NCI-H82 treated with DMSO at 0.1 percent for 48 hours (cell line): Measurements from ENCODE around the gene AAMP.

ENCODE experiments used
- DNase-seq: peaks from one replicate; lab custom pipeline; 2025; ENCODE audit not compliant: unreplicated experiment; lab: John Stamatoyannopoulos, UW

AAMP gene

DNA sequence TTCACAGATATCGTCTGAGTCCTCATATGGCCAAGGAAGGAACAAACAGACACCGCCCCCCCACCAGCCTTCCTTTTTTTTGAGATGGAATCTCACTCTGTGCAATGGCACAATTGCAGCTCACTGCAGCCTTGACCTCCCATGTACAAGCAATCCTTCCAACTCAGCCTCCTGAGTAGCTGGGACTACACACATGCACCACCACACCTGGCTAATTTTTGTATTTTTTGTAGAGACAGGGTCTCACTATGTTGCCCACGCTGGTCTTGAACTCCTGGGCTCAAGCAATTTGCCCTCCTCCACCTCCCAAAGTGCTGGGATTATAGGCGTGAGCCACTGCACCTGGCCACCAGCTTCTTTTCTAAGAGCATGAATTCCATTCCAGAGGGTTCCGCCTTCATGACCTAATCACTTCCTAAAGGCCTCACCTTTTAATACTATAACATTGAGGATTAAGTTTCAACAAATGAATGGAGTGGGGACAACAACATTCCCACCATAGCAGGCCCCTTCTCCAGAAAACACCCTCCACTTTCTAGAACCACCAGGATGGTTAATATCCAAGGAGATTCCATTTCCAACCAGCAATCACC is 24.6 kb upstream of the AAMP start:
- peak; percentile 16 for DNase-seq

DNA sequence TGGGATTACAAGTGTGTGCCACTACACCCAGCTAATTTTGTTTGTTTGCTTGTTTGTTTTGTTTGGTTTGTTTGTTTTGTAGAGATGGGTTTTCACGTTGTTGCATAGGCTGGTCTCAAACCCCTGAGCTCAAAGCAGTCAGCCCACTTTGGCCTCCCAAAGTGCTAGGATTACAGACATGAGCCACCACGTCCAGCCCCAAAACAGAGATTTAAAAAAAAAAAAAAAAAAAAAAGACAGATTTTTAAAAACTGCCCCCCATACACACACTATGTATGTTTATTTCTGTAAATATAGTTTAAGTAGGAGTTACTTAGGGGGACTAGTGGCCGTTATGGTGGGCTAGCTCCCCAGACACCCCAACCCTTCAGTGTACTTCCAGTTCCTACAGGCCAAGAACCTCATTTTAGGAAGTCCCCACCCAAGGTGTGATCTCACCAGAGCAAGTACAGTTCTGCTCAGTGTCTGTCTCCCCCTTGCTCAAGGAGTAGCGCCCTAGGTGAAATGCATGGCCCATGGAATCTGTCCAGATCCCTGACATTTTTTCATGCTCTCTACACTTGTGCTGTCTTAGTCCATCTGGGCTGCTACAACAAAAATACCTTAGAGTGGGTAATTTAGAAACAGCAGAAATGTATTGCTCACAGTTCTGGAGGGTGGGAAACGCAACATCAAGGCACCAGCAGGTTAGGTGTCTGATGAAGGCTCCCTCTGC is 23.9 kb upstream of the AAMP start:
- no peak for DNase-seq

DNA sequence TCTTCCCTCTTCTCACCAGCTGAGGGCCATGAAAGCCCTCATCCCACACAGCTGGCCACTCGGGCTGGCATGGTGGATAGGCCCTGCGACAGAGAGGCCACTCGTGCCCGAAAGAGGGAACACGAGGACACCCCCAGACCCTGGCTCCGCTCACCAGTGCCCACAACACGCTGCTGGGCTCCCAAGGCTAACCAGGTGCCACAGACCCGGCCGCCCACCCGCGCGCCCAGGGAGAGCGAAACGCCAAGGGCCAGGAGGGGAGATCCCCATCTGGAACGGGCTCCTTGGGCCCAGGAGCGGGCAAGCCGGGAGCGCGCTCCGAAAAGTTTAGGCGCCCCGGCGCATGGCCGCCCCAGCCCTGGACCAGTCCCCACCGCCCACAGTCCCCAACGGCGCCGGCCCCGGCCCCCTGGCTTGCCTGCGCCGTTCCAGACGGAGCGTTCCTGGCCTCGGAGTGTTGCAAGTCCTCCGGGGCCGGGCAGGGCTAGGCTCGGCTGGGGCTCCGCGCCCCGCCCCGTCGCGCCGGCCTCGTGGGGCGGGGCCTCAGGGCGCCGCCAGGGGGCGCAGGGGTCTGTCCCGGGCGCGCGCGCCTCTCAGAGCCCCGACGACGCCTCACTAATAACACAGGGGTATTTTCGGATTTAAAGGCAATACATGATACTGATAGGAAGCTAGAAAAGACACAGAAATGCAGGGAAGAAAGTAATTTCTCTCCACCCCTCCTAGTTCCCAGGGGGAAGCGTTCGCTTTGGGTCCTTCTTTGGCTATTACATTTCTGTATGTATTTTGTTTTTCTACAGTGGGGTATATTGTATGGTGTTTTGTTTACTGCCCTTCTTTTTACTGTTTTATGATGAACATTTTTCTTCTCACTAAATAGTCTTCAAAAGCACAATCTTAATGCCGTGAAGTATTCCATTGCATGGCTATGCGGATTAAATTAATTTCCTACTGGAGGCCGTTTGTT is 22.4 kb upstream of the AAMP start, which contains the start of gene TMBIM1:
TSS of gene TMBIM1 (minus strand) at position 456 of the 967 bp plus-strand sequence. CDS start 10,362 bp downstream, outside the sequence.
- DNase-seq = peak; percentile 30

DNA sequence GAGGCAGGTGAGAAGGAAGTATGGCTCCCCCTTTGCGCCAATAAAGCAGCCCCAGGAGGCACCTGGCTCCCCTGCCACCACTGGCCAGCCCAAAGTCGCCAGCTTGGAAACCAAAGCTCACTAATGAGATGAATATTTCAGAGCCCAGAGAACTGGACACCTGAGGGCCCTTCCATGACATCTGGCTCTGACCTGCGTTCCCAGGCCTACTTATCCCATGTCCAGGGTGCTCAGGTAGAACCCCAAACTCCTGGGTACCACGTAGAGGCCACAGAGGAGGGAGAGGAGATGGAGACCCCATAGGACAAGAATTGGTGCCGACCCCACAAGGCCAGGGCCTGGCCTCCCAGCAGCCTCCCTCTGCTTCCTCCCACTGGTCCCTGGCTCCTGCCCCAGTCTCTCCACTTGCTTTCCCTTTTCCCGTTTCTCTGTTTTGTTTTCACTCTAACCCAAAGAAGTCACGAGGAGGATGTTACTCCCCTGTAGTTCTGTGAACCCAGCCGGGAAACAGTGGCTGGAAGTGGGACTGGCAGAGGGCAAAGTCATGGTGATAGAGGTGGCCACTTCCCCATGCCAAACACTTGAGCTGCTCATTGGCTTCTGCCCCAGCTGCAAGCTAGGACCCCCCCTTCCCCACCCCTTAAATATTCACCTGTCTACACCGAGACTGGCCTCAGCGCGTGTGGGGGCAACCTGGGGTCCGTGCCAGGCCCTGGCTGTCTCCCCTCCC is 21.5 kb upstream of the AAMP start:
- no peak for DNase-seq

DNA sequence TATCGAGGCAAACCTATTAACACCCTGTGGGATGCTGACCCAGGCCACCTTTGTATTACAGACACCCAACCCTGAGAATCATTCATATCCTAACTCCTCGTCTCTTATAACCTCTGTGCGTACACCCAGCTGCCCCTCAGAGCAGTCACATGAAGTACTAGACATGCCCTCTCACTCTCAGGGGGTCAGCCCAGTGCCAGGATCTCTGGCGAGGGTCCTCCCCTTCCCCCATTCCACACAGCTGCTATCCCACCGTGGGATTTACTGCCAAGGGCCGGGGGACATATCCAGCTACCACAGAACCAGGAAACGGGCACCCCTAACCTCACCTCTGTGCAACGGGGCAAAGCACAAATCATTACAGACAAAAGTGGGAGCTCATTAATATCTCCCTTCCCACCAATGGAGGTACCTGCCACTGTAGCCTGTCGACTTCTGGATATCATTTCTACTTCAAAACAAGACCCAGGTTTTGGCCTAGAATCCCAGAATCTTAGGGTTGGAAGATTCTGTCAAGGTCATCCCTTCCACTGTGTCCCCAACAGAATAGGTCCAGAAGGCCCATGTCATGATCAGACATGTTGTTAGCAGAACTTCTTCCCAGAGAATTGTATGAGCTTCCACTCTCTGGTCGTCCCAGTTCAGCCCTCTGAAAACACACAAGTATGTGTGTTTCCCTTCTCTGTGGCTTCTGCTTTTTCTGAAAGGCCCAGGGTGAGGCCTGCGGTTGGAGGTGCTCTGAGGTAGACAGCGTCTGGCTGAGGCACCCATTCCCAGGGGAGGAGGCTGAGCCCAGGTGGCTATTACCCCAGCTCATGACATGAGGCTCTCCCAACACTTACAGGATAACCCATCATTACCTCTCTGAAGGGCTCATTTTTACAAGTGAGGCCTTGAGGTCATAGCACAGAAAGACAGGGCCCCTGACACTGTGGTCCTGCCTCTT is 20.7 kb upstream of the AAMP start:
- no peak for DNase-seq

DNA sequence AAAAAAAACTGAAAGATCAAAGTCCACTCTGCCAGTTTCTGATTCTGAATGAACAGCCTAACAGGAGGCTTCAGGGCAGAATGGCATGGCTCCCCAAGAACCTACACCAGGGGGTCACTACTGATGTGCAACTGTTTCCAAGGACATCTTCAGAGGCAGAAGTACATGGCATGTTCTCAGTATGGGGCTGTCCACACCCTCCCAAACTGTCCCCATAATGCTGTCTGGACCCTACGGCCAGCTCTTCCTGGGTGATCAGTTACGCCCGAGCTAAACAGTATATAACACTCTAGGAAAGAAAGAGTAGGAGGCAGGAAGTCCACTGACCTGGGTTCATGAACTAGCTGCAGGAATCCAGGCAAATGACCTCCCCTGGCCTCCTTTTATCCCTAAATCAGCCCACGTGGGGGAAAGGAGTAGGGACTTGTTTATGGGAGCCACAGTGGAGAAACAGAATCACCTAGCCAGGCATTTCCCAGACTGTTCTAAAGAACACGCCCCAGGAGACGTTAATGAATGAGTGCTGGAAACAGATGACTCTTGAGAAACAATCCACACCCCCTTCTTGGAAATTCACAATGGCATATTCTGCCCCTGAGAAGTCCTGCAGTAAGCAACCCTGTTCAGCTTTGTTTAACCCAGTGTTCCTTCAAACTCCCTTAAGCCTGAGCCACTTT is 19.8 kb upstream of the AAMP start:
- DNase-seq = no peak

DNA sequence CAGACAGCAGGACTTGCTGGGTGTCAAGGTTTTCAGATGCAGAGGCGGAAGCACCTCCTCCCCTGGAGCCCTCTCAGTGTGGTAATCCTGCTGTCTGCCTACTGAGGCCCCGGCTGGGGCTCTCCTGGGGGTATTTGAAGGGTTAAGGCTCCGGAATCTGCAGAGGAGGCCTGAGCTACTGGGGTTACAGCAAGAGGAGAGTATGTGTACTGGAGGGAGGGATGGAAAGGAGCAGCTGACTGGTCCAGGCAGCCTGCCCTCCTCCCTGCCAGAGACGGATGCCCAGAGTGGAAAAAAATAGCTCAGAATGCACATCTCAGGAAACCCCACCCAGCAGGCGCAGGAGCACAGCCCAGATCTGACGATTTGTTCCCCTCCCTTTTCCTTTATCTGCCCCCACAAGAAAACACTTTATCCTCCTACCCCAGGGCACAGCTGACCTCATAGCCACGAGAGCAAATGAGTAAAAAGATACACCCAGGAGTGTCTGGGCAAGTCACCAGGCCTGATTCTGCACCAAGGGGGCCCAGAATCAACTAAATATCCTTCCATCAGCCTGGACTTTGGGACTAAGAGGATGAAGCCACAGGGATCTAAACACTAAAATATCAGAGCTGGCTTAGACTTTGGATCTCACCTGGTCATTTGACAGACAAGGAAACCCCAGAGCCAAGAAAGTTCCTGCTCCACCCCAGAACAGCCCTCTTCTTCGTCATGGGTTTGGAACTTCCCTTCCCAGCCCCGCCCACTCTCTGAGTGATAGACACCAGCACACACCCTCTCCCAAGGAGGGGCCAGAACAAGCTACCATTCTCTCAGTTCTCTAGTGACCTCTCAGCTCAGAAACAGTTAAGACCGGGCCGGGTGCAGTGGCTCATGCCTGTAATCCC is 16.9 kb upstream of the AAMP start:
- no peak for DNase-seq

DNA sequence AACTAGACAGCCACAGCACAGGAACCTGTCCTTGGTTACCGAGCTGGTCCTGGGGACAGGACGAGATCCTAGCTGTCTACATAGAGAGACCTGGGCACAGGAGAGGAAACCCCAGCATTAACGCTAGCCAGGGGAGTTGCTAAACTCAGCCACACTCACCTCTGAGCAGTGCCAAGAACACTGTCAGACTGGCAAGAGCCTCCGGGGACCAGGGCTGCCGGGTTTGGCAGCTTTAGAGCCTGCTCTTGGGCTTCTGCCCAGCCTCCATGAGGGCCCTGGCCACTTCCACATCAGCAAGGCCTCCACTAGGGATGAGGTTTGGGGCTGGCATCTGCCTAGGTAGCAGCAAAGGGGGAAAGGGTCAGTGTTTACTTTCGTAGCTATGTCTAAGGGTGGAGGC is 15.7 kb upstream of the AAMP start:
- DNase-seq = no peak

DNA sequence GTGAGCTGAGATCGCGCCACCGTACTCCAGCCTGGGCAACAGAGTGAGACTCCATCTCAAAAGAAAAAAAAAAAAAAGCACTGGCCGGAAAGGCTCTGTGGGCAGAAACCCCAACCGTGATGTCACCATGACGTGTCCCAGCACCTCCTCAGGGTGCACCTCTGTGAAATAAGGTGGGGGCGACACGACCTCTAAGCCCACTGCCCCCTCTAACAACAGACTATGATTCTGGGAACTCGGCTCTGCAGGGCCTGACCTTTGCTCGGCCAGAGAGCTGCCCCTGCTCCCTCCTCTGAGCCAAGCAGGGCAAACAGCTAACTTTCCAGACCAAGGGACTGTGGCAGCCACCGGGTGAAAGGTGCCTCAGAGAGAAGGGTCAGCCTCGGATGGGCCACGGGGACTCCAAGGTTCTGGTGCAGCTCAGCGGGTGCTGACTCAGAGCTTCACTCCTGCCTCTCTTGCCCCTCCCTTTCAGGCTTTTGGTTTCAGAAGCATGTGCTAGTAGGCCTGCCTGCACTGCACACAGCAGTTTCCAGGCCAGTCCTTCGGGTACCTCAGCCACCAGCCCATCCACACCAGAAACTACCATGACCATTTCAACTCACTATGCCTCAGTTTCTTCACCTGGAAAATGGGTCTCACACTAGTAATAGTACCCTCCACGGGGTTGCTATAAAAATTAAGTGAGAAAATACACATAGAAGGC is 14.3 kb upstream of the AAMP start:
- DNase-seq = no peak

DNA sequence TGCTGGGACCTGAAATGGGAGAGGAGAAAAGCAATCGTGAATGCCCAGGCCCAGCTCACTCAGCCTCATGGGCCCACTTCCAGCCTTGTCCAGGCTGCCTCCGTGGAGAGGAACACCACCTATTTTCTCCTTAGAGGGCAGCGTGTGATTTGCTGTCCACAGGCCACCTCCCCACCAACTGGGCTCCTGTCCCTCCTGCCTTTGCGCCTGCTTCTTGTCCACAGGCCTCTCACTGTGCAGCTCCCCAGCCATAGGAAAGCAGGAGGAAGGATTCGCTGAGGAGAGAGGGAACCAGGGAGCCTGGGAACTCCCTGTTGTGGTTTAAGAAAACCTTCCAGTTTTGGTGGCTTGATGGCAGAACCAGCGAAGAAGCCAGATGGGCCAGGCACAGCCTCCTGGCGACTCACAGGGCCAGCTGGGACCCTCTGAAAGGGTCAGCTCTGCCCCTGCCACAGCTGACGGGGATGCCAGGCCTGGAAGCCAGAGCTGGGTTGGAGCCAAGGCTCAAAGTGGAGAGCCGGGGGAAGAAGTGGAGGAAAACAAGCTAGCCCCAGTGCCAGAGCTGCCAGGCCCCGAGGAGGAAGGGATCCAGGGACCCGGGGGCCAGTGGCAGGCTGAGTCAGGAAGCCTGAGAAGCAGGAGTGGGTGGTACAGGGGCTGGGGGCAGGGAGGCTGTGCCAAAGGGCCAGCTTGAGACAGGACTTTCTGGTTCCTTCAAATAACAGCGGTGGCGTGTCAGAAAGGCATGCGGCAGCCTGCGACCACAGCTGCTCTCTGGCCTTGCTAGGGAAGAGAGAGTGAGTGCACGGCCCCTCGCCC is 12.4 kb upstream of the AAMP start:
- no peak for DNase-seq

DNA sequence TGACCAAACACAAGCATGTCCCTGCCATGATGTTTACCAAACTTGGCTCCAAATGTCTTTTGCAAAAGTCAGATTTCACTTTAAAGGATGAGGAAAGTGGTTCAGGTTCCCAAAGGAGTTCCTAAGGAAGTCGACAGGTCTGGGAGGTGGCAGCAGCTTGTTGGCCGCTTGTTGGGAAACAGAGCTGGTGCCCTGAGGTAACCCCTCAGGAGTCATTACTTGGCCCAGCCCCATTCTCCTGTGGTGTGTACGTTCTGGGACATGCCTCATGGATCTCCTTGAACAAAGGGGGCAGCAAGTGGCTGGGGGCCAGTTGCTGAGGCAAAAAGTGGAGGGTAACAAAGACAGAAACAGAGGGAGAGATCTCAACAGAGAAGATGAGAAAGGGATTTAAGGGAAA is 11.5 kb upstream of the AAMP start:
- no peak for DNase-seq

DNA sequence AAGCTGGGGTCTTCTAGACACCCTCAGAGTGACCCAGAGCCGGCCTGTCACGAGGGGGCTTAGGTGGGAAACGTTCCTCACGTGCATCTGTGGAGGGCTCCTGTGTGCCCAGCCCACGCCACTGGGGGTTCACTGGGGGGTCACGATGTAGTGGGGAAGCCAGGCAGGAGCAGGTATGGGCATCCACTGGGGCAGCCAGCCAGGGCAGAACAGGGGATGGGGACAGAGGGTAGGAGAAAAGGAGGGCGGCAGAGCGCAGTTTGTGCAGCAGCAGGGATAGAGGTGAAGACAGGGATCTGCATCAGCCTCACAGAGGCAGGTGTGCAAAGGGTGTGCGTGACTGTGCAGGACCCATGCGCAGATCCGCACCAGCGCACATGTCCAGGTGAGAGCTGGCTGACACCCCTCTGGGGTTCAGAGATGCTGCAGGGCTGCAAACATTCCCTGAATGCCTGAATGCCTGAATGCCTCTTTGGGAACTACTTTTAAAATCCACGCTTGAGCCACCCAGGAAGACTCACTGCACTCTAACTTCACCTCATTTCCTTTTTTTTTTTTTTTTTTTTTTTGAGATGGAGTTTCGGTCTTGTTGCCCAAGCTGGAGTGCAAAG is 10.4 kb upstream of the AAMP start:
- DNase-seq = no peak

DNA sequence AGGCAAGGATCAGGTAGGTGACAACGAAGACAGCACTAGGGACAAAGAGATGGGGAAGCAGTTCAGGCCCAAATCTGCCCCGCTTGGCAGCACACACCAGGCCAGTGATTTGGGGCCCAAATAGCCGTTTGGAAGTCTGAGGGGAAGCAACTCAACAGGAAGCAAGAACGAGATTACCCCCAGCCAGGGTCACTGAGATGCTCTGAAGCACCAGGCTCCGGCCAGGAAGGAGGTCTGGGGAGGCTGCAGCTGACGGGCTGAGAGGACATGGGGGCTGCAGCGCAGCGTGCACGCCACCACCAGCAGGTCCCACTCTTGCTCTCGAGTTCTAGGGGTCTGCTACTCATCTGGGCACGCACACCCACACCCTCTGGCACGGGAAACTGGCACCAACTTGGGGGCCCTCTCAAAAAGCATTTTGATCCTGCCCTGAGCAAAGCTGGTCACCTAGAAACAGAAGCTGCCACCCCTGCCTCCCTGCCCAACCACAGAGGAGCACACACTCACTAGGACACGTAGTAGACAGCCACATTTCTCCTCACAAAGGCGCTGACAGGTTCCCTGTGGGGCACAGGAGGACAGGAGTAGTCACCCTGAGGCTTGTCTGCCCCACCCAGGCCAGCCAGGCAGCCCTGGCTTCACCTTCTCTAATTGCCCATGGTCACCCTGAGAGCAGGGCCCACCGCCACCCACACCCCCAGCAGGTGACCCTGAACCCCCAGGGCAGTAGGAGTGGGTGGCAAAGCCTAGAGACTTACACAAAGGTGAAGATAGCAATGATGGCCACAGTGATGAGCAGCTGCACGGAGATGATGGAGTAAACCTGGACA is 8.8 kb upstream of the AAMP start:
- no peak for DNase-seq

DNA sequence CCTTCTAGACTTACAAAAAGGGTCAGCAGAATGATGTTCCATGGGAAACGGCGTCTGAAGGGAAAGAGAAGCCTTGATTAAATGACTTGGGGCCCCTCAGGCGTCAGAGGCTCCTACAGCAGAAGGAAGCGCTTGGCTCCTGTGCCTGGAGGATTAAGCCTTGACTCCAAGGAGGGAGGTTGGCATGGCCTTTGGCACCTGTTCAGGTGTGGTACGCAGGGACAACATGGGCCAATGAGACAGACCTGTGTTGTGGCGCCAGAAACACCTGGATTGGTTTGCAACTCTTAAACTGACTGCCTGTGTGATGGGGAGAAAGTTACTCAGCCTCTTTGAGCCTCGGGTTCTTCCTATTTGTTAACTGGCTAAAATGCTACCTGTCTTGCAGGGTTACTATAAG is 8.0 kb upstream of the AAMP start:
- DNase-seq = no peak

DNA sequence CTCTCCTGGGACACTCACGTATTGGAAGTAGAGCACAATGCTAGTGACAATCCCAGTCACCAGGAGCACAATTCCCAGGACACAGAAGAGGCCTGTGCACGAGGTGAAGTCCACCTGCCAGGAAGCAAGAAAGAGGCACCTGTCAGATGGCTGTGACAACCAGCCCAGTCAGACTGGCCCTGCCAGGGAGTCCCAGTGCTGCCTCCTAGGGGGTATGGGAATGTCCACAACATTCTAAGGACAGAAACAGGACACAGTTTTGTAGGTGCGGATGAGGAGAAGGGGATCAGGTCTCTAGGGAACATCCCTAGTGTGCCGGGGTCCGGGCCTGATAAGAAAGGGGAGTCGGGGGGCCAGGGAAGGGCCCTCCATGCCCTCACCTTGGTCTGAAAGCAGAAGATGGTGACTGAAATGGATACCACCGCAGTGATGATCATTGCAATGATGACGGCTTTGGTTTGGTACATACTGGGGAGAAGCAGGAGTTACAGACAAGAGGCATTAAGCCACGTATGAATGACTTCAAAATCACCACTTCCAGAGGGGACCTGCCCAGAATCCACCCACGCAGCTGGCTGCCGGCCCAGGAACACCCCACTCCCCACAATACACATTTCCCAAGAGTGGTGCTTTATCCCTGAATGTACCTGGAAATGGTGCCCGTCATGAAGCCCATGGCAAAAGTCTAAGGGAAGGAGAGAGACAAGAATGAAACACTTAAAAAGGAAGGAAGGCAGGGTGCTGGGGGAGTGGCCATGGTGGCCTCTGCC is 7.2 kb upstream of the AAMP start:
- no peak for DNase-seq
